Measurements from ENCODE around the gene GPR4.
A peak's percentile ranks its signal among the peaks of the same experiment; 100 is the strongest.
"Not testable (repeated sequence)": the region's sequence is repeated elsewhere in the genome, so short reads cannot be mapped to it uniquely, and the experiment has no call there.

GPR4 gene

DNA sequence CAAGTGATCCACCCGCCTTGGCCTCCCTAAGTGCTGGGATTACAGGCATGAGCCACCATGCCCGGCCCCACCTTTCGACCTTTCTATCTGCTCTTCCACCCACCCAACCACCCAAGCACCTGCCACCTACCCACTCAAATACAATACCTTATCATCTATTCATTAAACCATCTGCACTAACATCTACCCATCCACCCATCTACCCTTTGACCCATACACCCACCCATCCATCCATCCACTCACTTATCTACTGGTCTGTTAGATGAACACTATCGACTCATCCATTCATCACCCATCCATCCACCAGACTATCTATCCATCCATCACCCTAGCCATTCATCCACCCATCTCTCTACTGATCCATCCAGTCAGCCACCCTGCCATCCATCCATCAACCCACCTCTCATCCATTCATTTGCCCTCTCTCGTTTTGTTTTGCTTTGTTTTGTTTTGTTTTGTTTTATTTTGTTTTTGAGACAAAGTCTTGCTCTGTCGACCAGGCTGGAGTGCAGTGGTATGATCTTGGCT is 20.0 kb upstream of the GPR4 start:
- DNase-seq: no peak

DNA sequence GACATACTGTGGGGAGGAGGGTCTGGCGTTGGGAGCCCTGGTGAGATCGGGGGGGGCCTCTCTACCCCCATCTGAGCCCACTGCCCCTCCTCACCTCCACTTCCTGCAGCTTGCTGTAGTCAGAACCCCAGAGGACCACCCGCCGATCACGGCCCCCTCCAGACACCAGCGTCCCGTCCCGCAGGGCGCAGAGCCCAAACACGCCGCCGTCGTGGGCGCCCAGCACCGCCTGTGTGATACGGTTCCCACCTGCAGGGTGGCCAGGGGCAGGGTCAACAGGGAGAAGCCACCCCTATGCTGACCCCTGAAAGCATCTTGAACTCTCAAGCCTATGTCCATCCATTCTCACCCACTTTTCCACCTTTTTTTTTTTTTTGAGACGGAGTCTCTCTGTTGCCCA is 19.4 kb upstream of the GPR4 start:
- no peak for DNase-seq

DNA sequence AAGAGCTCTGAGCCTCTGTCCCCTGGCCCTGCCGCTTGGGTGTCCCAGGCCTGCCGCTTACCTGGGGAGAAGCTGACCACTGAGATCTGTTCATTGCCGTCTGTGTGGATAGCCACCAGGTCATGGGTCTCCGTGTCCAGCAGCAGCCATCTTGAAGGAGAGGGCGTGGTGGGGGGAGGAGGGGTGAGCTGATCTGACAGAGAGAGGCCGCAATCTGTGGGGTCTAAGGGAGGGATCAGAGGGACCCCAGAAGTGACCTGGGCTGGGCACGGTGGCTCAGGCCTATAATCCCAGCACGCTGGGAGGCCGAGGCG is 14.6 kb upstream of the GPR4 start:
- DNase-seq: no peak

DNA sequence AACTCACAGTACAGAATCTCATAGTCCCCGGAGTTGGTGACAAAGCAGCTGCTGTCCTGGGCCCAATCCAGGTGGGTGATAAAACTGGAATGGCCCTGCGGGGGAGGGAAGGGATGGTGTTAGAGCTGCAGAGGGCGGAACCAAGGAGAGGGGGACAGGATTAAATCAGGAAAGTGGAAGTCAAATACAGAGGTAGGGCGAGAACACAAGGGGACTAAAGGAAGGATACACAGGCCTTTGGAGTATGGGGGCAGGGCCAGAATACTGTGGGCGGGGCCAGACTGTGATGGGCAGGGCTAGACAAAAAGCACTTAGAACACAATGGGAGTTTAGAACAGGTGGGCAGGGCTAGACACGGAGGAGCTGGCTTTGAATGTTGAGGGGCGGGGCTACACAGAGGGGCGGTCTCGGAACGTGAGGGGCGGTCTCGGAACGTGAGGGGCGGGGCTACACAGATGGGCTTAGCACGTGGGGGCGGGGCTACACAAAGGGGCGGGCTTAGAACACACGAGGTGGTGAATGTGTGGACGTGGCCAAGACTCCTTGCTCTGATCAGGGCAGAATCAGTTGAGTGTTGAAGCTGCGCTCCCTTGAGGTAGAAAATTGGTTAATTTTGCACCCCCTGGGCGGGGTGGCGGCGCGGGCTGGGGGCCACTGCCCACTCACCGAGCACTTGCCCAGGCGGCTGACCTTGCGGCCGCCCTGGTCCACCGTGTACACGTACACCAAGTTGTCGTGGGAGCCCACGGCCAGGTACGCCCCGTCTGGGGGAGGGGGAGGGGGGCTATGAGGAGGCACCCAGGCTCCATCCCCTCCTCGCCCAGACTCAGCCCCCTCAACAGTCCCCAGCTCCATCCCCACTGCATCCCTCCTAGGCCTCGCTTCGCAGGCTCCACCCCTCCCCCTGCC is 14.0 kb upstream of the GPR4 start:
- DNase-seq: peak in 1 of 2 experiments; percentile 47

DNA sequence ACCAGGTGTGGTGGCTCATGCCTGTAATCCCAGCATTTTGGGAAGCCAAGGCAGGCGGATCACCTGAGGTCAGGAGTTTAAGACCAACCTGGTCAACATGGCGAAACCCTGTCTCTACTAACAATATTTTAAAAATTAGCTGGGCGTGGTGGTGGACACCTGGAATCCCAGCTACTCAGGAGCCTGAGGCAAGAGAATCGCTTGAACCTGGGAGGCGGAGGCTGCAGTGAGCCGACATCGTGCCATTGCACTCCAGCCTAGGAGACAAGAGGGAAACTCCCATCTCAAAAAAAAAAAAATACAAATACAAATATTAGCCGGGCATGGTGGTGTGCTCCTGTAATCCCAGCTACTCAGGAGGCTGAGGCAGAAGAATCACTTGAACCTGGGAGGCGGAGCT is 13.0 kb upstream of the GPR4 start:
- DNase-seq: not testable (repeated sequence)

DNA sequence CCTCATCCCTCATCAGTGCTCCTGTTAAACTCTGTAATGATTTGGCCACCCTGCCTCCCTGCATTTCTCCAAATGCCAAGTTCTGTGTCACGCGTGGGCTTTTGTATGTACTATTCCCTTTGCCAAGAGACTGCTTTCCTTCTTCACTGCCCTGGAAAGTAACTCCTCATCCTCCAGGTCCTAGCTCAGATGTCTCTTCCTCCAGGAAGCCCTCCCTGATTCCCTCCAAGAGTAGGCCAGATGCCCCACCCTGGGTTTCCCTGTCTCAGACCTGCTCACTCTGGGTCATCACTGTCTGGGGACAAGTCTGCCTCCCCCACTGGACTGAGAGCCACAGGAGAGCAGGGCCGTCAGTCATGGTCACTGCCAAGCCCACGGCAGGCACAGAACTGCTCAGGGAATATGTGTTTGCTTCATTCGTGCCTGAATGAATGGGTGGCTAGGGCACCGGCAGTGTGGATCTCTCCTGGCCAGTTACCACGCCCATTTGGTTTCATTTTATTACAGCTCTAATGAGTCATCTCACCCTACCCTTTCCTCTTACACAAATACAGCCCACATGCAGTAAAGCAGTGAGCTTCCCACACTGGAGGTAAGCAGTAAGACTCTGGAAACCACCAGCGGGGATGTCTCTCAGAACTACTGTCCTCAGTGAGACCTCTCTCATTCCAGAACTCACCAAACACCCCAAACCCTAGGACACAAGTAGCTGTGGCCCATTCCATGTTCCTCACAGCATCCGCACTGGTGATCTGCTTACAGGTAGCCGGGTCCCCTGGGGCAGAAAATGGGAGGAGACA is 12.1 kb upstream of the GPR4 start:
- no peak for DNase-seq

DNA sequence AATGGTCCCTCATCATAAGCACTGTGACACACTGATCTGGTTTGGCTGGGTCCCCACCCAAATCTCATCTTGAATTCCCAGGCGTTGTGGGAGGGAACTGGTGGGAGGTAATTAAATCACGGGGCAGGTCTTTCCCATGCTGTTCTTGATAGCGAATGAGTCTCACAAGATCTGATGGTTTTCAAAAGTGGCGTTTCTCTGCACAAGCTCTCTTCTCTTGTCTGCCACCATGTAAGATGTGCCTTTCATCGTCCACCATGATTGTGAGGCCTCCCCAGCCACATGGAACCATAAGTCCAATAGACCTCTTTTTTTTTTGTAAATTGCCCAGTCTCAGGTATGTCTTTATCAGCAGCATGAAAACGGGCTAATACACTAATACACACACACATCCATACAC is 6.9 kb upstream of the GPR4 start:
- no peak for DNase-seq

DNA sequence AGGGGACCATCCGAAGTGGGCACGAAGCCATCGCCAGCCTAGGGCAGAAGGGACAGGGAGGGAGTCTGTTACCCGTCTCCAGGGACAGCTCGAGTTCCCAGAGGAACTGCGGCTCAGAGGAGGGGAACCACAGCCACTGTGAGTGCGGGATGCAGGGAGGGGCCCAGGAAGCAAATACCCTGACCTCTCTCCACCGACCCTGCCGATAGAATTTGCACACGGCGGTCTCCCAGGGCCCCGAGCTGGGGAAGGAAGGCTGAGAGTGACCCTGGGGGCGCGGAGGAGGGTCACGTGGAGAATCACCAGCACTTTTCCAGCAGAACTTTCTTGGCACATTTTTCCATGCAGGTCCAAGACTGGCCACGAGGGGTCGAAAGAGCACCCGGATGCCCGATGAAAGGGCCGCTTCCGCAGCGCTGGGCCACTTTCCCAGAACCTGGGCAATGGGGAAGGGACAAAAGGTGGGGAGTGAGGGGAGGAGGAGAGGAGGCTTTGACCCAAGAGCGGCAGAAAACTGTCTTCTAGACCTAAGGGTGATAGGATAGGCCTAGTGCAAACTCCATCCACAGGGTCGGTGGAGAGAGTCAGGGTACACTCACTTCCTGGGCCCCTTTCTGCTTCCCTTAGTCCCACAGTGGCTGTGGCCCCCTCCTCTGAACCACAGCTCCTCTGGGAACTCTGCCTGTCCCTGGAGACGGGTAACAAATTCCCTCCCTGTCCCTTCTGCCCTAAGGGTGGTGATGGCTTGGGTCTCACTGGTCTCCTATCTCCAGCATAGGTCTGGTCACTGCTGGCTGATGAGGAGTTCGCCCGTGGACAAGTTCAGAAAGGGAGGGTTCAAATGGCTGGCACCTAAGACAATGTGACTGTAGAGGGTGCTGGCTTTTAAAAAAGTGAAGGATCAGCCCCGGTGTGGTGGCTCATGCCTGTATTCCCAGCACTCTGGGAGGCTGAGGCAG is 5.3 kb upstream of the GPR4 start:
- peak; percentile 35 to 64 for DNase-seq

DNA sequence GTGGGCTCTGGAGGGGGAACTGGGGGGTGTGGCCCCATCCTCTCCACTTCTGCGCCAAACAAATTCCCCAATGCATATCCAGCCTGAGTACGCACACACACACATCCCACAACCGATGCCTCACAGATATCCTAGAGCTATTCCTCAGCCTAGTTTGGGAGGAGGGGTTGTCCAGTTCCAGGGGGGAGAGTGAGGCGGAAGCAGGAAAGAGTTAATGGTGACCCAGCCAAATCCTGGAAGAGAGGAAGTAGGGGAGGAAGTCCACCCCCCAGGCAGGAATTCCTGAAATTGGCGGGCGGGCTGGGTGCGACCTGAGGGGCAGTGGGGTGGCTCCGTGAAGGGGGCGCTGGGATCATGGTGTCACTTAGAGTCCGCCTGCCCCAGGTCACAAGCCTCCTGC is 897 bp downstream of the GPR4 start:
- no peak for DNase-seq

DNA sequence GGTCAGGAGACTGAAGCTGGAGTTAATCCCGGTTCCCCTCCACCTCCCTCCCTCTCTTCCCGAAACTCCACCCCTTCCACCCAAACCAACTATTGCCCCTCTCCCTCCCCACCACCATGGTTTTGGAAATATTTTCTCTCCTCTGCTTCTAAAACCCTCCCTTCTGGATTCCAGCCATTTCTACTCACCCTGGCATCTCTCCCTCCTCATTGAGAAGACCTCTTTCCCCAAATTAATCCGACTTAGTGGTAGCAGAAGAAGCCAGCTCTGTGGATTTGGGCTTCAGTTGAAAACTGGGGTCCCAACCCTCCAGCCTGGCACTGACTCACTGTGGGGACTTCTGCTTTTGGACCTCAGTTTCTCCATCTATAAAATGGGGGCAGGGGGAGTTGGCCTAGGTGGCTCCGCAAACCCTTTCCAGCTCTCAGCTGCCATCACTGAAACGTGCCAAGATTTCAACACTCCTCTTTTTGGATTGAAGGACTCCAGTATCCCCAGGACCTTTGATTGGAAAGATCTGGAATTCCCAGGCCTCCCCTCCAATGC is 1.6 kb downstream of the GPR4 start:
- no peak for DNase-seq

DNA sequence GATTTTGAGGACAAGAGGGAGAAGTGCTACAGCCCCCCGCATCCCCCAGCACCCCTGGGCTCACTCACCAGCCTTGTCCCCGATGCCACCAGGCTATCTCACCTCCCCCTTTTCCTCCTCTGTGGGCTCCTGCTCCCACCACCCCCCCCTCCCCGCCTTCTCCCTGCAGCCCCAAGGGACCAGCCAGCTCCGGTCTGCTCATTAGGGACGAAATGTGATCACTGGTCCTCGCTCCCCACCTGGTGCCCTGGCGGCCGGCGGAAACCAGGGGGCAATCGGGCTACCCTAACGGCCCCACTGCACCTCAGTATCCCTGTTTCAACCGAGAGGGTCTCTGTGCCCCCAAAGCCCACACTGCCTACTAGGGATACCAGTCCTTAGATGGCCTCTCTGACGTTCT is 2.7 kb downstream of the GPR4 start:
- DNase-seq: peak in 1 of 2 experiments; percentile 35

DNA sequence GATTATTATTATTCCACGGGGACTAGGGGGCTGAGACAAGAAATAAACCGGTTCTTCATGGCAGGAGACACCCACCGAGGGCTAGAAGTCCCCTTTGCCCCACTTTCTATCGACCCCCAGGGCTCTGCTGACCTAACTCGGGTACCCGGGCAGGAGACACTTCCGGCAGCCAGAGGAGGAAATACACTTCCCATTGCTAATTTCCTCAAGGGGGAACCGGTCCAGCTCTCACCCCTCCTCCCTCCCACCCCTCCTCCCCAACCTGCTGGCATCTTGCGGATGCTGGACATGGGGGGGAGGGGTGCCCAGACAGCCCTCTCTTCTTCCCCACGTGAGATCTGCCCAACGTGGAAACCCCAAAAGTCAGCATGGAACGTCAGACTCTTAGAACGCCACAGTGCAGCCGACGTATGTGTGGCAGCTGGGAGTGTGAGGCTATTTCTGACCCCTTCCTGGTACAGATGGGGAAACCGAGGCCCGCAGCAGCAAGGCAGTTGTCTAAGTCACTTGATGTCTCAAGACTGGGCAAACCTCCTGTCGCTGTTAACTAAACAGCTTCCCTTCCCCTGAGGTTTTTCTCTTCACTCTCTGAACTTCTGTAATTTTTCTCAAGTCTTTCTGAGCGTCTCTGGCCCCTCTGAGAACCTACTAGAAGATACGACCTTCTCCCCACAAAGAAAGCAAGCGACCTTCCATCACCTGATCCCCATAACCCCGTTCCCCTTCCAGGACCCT is 3.6 kb downstream of the GPR4 start:
- DNase-seq: peak in 1 of 2 experiments; percentile 29

DNA sequence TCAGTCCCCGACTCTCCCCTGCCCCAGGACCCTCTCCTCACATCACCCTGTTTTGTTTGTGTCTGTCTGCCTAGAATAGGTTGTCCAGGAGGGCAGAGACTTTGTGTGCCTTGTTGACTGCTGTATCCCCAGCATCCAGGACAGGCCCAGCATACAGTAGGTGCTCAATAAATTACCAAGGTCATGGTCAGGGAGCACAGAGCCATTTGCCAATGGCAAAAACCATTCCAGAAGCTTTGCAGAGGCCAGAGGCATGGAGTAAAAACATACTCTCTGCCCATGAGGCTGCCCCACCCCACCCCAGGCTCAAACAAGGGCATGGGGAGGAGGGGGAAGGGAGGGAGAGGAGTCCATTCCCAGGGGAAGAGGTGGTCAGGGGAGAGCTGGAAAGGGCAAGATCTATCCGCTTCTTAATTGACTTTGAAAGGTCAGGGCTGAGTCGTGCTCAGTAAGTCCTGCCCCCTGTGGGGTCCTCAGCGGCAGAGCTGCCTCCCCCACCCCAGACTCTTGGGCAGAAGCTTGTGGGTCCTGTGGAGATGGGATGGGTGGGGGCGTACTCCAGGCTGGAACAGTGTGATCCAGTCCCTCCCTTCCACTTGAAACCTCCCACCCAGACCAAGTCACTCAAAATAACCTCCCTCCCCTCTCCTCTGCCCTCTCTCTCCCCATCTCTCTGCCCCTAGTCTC is 4.4 kb downstream of the GPR4 start:
- DNase-seq: no peak

DNA sequence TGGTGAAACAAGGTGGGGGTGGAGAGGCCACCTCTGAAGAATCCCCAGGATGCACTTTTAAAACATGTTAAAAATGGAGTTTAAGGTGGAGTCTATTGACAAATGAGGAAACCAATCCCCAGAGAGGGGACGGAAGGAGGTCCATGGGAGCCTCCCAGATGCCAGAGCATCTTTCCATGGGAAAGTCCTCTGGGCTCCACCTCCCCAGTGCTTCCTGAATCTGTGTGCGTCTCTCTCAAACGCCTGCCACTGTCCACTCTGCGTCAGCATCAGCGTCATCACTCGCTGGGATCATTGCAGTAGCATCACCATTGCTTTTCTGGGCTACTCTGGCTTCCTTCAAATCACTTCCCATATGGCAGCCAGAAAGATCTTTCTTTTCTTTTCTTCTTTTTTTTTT is 6.2 kb downstream of the GPR4 start:
- DNase-seq: no peak

DNA sequence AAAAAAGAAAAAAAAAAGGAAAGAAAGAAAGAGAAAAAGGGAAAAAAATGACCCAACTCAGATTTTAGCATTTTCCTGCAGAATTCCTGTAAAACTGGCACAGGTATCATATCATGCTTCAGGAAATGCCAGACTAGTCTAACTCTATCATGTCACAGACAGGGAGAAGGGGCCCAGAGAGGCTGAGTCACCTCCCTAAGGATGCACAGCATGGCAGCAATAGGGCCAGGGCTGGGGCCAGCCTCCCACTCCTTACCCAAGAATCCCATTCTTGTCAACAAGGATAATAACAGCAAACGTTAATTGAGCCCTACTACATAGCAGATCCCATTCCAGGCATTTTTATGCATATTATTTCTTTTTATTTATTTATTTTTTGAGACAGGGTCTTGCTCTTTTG is 8.5 kb downstream of the GPR4 start:
- DNase-seq: no peak

DNA sequence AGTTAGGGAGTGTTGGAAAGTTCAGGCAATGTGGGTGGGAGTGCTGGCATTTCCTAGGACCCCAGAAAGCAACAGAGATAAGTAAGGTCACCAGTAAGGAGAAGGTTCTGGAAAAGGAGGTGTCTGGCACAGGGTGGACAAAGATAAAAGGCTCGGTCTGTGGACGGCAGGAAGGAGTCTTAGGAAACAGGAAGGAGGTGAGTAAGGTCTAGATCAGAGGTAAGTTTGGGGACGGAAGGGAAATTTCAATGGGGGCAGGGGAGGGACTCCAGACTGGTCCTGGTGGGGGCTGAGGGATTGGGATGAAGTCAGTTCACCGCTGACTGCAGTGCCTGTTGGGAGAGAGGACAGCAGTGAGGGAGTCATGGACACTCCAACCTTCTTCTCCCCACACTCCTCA is 9.6 kb downstream of the GPR4 start:
- no peak for DNase-seq

DNA sequence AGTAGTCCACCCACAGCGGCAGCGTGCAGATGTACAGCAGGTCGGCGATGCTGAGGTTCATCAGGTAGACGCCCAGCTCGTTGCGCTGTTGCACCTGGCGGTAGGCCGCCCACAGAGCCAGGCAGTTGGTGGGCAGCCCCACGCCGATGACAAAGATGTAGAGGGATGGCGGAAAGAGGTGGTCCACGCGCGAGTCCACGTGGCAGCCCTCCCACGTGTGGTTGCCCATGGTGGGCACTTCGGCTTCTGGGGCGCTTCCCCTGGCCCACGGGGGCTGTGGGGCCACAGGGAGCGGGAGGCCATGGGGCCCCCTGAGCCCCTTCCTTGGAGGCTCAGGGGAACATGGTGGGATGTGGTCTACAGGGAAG is 10.4 kb downstream of the GPR4 start:
- no peak for DNase-seq

DNA sequence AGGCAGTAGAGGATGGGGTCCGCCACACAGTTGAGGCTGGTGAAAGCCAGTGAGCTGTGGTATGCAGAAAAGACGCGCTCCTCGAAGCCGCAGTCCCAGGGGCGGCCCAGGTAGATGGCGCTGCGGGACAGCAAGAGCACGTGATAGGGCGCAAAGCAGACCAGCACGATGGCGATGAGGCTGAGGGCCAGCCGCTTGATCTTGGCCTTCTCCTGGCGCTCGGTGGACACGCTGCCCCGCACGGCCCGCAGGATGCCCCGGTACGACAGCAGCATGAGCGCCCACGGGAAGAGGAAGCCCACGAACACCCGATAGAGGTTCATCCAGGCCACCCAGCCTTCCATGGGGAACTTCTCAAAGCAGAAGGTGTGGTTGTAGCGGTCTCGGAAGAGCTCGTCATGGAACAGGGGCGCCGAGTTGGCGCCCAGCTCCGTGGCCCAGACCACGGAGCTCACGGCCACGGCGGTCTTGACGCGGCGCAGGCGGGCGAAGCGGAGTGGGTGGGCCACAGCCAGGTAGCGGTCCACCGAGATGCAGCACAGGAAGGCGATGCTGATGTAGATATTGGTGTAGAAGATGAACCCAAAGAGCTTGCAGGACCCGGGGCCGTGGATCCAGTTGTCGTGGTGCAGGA is 10.9 kb downstream of the GPR4 start:
- peak; percentile 37 to 69 for DNase-seq

DNA sequence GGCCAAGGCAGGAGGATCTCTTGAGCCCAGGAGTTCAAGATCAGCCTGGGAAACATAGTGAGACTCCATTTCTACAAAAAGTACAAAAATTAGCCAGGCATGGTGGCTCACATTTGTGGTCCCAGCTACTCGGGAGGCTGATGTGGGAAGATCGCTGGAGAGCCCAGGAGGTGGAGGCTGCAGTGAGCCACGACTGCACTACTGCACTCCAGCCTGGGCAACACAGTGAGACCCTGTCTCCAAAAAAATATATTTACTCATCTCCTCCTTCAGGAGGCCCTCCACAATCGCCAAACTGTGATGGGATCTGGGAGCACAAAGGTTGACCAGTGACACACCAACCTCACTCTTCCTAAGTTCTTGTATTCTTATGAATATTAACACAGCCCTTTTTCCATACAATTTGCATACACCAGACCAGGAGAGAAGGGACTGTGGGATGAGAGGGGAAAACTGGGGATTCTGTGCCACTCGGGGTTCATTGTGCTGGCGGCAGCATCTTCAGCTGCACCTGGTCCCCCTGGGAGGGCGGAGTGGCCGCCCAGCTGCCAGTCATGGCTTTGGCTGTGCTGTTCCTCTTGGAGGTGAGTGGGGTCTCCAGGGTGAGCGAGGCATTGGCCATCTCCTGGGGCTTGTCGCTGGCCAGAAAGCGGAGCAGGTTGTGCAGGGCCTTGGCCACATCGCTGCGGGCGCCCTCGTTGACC is 11.6 kb downstream of the GPR4 start:
- no peak for DNase-seq

DNA sequence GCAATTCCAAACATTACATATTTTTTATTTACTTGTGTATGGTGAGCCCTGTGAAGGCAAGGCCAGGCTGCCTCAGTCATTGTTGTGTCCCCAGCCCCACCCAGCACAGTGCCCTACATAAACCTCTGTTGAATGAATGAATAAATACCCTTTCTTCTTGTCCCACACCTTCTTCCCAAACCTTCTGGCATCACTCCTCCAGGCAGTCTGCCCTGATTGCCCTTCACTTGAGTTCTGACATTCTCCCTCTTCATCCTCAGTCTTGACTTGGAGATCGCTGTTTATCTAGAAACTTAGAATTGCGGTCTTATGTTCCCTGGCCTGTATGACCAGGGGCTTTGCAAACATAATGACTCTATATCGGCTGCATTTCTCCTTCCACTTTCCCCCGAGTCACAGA is 12.2 kb downstream of the GPR4 start:
- no peak for DNase-seq

Measured in NCI-H524 (cell line).